Left colon (tissue), 2 donors: Measurements from ENCODE around the gene MUC5B. TPM values are rescaled to one million over a fixed set of nuclear protein-coding genes. Genes with fewer than 3 reads are reported as not detected.

Source experiments
- ATAC-seq: fragments of 200-7000 bp; cut with Tn5 transposase; one replicate; pipeline ENCODE4 v1.9.1; 2020; ENCODE audit warnings: mild to moderate bottlenecking, moderate library complexity
- DNase-seq, 2 donors: peaks; one replicate each; pipeline ENCODE4 v3.0.0-alpha.2; 2020
- intact Hi-C, 2 donors: fragments of 100-400 bp; cut with DNase I in 1 of 2; cut with micrococcal nuclease in 1 of 2; formaldehyde crosslinking; loops; one replicate each; pipeline versions ENCODE4 v1.11.2 to v1.14.0; 2022; cut with DNase I, micrococcal nuclease
- microRNA-seq, 2 donors: library from miRNA; unstranded; fragments of <30 nt; microRNA quantifications; one replicate each; pipeline versions ENCODE4 v1.1.0 to v1.2.0, GENCODE V29; 2020
- total RNA-seq, 2 donors: library from RNA; stranded (reverse); fragmentation: NEBNext Ultra II Directional; extraction: Animal tissue kit (Norgen Biotek cat#: 25700); gene quantifications; one replicate each; pipeline ENCODE4 v1.2.1, GENCODE V29; 2021
- donor health status: DM: no; HTN: no; CAD: no.
- donor health status: DM: yes; HTN: yes; CAD: no.

MUC5B gene
- total RNA-seq, 2 donors from 2014 or later, result 258 to 369 TPM

DNA sequence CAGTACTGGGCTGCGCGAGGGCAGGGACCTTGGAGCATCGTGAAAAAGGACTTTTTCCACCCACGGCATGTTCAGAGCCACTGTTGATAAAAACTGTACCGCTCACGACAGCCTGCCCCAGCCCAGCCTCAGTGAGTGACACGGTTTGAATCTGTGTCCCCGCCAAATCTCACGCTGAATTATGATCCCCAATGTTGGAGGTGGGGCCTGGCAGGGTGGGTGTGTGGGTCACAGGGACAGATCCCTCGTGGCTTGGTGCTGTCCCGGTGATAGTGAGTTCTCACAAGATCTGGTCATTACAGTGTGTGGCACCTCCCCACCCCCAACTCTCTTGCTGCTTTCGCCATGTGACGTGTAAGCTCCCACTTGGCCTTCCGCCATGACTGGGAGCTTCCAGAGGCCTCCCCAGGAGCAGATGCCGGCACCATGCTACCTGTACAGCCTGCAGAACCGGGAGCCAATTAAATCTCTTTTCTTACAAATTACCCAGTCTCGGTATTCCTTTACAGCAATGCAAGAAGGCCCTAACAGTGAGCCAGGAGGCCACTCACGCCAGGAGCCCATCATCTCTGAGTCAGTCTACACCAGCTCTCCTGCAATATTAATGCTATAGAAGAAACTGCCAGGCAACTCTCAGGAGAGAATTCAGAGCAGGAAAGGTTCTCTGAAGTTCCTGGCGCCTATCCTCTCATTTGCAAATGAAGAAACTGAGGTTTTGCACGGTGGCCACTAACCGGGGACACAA, 85.3 kb downstream of the MUC5B start:
- no peak for DNase-seq
- ATAC-seq, result no peak
- intact Hi-C loops, result no loop called here

DNA sequence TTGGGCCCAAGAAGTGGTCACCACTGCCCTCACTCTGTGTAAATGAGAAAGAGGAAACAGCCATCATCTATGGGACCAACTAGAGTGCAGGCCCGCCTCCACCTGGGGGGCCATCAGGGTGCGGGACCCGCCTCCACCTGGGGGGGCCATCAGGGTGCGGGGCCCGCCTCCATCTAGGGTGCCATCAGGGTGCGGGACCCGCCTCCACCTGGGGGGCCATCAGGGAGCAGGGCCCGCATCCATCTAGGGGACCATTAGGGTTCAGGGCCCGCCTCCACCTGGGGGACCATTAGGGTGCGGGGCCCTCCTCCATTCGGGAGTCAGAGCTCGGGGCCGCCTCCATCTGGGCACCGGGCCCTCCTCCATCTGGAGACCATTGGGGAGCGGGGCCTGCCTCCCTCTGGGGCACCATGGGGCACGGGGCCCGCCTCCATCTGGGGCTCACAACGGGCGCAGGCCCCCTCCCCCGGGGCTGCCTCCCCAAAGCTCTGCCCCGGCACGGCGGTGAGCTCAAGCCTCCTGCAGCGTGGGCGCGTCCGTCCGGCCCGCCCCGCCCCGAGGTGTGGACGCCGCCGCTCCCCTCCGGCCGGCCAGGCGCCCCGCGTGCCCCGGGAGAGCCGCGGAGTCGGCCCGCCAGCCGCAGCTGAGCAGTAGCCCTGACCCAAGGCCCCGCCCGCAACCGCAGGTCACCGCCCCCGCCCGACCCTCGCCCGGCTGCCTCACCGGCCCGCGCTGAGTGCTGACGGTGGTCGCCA, 86.1 kb downstream of the MUC5B start:
- DNase-seq (no peak), ATAC-seq (peak; percentile 53)
- intact Hi-C loops, result no loop called here

DNA sequence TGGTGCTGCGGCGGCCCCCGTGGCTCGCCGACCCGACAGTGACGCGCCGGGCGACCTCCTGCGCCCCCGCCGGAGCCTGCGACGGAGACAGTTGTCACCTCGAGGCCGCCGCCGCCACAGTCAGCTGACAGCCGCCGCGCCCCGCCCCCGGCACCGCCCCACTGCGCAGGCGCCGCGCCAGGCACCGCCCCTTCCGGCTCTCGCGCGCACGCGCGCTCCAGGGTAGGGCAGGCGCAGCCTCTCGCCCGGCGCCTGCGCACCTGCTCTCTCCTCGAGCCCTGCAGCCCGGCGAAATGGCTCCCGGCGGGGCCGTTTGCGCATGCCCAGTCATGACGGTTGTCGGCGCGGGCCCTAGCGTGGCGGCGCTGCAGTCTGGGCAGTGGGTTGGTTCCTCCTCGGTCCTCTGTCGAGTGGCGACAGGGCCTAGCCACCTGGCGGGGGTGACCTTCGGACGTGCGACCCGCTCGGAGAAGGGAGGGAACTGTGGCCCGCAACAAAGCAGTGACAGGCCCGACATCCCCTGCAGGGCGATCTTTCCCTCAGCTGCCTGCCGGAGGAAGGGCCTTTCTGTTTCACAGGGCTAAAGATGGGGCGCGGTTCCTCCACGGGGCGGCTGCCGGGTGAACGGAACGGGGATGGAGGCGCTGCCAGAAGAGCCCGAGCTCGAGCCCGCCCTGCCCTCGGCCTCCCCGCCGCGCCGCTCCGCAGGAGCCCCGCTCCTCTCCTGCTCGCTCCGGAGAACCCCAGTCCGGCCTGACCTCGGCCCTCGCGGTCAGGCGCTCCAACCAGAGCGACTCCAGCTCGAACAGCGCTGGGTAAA, 86.8 kb downstream of the MUC5B start, which contains the start of gene TOLLIP:
Gene TOLLIP, minus strand, starts transcription at position 135 of the 820 bp plus-strand sequence. Its CDS starts 134 bp downstream, at position 1.
- DNase-seq (peak; percentile 94 to 95), ATAC-seq (peak; percentile 91)
- intact Hi-C loops, result no loop called here

- ATAC-seq (peak; percentile 33), DNase-seq (no peak)
- intact Hi-C loops, result no loop called here
Measured at GRCh38 chr11:1310318-1310687, 87.4 kb downstream of the MUC5B start.

DNA sequence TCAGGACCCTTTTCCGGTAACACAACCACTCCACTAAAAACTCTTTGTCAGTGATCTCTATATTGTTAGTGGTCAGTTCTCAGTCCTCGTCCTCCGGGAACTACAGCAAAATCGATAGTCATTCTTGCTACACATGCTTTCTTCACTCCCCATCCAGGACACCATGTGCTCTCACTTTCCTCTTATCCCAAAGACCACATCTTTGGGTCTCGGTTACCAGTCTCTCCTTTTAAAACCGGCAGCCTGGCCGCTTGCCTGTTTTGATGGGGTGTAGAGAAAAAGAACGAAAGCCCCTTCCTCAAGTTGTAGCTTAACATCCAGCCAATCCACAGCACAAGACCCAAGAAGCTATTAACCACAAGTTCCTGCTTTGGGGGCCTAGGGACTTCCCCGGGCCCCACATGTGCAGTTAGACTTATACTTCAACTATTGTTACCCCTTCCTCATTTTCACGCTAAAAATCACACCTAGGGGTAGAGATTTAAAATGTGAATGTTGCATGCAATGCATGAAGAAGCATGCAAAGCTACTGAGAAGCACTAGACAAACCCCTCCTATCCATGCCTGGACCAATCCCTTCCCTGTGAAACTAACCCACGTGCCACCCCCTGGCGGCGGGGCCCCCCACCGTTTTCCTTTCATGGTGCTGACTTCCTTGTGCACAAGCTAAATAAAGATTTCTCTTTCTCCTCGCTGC, 88.1 kb downstream of the MUC5B start:
- intact Hi-C loops, result no loop called here
- ATAC-seq (no peak), DNase-seq (peak in 1 of 2 donors; percentile 43)

Small RNAs within 50 kb of the gene (microRNA-seq; reads per million reads assigned to microRNA genes)
- gene MIR6744, result 3.2 to 4.1 reads per million in 2 donors

Other genes starting within 250 kb of the MUC5B start
- not detected for gene MUC6, start 186.3 kb upstream of the MUC5B start, total RNA-seq
- 1,000 to 10,000 TPM; 1,472 to 2,135 TPM for gene MUC2, start 148.2 kb upstream of the MUC5B start, total RNA-seq
- under 1 TPM; 0.03 to 0.09 TPM for gene MUC5AC, start 65.1 kb upstream of the MUC5B start, total RNA-seq
- gene TOLLIP, start 86.6 kb downstream of the MUC5B start, total RNA-seq, result 10 to 100 TPM; 62.8 to 63.7 TPM
- gene BRSK2, start 166.9 kb downstream of the MUC5B start, total RNA-seq, result under 1 TPM; 0.53 to 0.79 TPM